M059J (cell line): ENCODE results near the gene SLC6A11. TPM values are rescaled to one million over a fixed set of nuclear protein-coding genes. Genes with fewer than 3 reads are reported as not detected.

ENCODE experiments used
- DNase-seq: peaks from one replicate; pipeline ENCODE4 v3.0.0-alpha.2; 2012; ENCODE audit warnings: low read depth
- total RNA-seq: library from RNA; depleted of rRNA; stranded (reverse); fragments of >200 nt; shearing (Covaris generic); gene quantifications from 2 replicates; pipeline ENCODE4 v1.2.3, GENCODE V29; 2014; rRNA removed

SLC6A11 gene
- not detected in 2 replicates for total RNA-seq

GRCh38 chr3:10816019-10816862, at the start of gene SLC6A11:
Gene SLC6A11, plus strand, starts transcription at chr3:10816228. Its CDS starts 38 bp downstream, at chr3:10816266.
- no peak for DNase-seq

- no peak for DNase-seq
Observed at GRCh38 chr3:10768708-10769394, 47.2 kb upstream of the SLC6A11 start.

- no peak for DNase-seq
Observed at GRCh38 chr3:10770547-10770946, 45.5 kb upstream of the SLC6A11 start.

GRCh38 chr3:10770981-10771380, 45.0 kb upstream of the SLC6A11 start:
- no peak for DNase-seq

GRCh38 chr3:10771486-10772270, 44.4 kb upstream of the SLC6A11 start:
- DNase-seq: no peak

GRCh38 chr3:10772271-10773161, 43.5 kb upstream of the SLC6A11 start:
- DNase-seq: no peak

GRCh38 chr3:10774129-10774670, 41.8 kb upstream of the SLC6A11 start:
- DNase-seq: no peak

GRCh38 chr3:10774825-10775224, 41.2 kb upstream of the SLC6A11 start:
- DNase-seq: no peak

- DNase-seq: no peak
Observed at GRCh38 chr3:10775259-10775658, 40.8 kb upstream of the SLC6A11 start.

GRCh38 chr3:10775828-10776227, 40.2 kb upstream of the SLC6A11 start:
- no peak for DNase-seq

- DNase-seq: no peak
Observed at GRCh38 chr3:10777627-10778026, 38.4 kb upstream of the SLC6A11 start.

- DNase-seq: no peak
Observed at GRCh38 chr3:10778492-10779292, 37.3 kb upstream of the SLC6A11 start.

- no peak for DNase-seq
Observed at GRCh38 chr3:10779293-10779805, 36.7 kb upstream of the SLC6A11 start.

GRCh38 chr3:10780243-10780642, 35.8 kb upstream of the SLC6A11 start:
- no peak for DNase-seq

- no peak for DNase-seq
Observed at GRCh38 chr3:10780922-10781321, 35.1 kb upstream of the SLC6A11 start.

- DNase-seq: no peak
Observed at GRCh38 chr3:10781981-10782380, 34.0 kb upstream of the SLC6A11 start.

- DNase-seq: peak; percentile 13
Observed at GRCh38 chr3:10783360-10784351, 32.4 kb upstream of the SLC6A11 start.

GRCh38 chr3:10786640-10787039, 29.4 kb upstream of the SLC6A11 start:
- no peak for DNase-seq

- DNase-seq: no peak
Observed at GRCh38 chr3:10788451-10788850, 27.6 kb upstream of the SLC6A11 start.
